Jurkat, Clone E6-1 (cell line): ENCODE measurements around the gene IFT20.
"Not testable (repeated sequence)": the region's sequence is repeated elsewhere in the genome, so short reads cannot be mapped to it uniquely, and the experiment has no call there.

Experiments
- DNase-seq: peaks from one replicate; pipeline ENCODE4 v3.0.0-alpha.2; 2011; ENCODE audit warnings: low read depth, low spot score
- H3K4me3 ChIP-seq: 2 replicates; pipeline ENCODE4 v1.5.1; 2011; ENCODE audit warnings: mild to moderate bottlenecking, low read length, control low read depth, moderate library complexity

IFT20 gene

DNA sequence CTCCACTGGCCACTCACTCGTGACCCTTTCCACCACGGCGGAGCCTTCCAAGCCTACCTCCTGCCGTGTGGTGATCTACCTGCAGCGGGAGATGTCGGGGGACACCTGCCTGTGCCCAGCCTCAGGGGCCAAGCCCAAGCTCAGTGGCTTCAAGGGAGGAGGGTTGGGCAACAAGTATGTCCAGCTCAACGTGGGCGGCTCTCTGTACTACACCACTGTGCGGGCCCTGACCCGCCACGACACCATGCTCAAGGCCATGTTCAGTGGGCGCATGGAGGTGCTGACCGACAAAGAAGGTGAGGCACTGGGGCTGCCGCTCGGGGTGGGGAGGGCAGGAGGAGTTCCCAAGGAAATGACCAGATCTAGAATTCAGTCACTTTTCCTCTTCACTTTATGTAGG, 4.2 kb upstream of the IFT20 start:
- H3K4me3 ChIP-seq, result no peak overlapping the region
- DNase-seq, result no peak

DNA sequence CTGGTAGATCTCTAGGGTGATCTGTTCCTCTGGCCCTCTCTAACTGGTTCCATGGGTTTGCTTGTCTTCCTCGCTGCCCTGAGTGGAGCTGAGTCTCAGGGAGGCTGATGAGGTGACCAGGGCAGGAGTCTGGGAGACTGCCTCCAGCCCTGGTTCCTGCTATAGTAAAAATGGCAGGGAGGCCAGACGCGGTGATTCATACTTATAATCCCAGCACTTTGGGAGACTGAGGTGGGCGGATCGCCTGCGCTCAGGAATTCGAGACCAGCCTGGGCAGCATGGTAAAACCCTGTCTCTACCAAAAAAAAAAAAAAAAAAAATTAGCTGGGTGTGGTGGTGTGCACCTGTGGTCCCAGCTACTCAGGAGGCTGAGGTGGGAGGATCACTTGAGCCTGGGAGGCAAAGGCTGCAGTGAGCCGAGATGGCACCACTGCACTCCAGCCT, 3.5 kb upstream of the IFT20 start:
- DNase-seq, H3K4me3 ChIP-seq: not testable (repeated sequence)

DNA sequence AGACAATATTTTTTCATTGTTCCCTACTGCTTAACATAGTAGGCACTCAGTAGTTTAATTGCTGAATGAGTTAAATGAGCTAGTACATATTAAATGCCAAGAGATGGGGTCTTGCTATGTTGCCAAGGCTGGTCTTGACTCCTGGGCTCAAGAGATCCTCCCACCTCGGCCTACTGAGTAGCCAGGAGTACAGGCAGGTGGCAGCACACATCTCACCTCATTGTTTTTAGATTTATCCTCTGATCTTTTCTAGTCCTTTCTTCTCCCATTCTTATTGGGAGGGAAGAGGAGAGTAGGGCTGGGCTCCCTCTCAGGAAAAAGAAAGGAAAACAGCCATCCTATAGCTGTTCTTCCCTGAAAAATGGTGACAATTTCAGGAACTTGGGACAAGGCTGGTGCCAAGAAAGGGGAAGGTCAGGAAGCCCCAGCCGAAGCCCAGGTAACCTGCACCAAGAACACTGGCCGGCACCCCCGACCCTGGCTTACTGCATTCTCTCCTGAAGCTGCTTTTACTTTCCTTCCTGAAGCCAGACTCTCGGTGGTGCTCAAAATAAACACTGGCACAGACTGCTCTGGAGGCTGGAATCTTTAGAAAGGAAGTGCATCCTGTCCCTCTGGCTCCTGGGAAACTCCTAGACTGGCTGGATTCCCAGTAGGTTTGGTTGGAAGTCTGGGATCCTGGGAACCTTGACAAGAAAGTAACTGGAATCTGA, 2.9 kb upstream of the IFT20 start:
- no peak overlapping the region for H3K4me3 ChIP-seq
- no peak for DNase-seq

DNA sequence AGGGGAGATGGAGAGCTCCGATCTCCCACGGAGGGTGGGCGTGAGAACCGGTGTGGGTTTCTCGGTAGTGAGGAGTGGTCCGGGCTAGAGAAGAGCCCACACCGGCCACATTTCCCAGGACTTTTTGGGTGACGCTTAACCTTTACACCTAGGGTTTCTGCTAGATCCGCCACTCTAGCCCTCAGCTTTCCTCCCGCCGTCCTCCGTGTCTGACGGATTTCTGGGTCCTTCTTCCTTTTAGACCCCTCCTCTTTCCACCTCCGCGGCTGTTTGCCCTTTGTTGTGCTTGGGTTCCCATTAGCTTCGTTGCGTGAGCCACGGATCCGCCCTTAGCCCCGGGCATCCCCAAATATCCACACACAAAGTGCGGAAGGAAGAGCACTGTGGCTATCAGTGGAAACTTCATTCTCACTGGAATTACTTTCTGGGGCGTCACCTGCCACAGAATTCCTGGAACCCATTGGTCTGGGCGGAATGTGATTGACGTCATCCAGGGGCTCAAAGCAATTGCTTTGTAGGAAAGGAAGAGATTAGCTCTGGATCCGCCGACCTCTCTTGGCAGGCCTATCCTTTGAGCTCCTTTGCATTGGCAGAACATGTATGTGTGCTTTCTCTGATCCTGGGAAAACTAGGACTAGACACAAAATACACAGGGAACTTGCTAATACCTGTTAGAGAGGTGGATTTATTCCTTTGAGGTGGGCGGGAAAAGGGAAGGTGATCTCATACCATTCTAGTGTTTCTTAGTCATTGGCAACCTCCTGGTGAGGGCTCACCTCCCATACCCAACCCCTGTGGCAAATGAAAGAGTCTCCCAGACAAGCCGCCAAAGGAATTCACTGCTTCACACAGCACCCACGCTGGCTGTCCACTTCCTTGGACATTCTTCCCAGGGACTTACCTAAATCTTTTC, 943 bp upstream of the IFT20 start:
- peak overlapping the region; percentile 94 for H3K4me3 ChIP-seq
- DNase-seq, result no peak

DNA sequence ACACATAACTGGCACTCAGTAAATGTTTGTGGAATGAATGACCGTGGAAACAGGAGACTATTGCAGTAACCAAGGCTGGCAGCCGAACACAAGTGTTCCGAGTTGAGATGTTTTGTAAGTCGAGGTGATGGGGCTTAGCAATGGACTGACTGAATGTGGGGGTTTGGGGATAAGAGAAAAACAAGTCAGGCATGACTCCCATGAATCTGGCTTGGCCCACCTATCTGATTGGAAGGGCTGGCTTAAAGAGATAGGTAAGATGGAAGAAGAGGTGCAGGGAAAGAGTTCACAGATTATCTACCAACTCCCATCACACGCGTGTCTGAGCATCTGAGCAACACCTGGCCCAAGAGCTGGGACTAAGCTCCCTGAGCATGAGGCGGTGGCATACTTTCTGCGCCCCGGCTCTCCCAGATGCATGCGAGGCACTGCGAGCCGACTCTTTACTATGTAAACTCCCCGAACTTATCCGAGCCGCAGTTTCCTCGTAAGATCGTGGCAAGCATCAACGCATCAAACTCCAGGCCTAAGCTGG, 539 bp downstream of the IFT20 start:
- DNase-seq, result no peak
- H3K4me3 ChIP-seq, result peak overlapping the region; percentile 94

DNA sequence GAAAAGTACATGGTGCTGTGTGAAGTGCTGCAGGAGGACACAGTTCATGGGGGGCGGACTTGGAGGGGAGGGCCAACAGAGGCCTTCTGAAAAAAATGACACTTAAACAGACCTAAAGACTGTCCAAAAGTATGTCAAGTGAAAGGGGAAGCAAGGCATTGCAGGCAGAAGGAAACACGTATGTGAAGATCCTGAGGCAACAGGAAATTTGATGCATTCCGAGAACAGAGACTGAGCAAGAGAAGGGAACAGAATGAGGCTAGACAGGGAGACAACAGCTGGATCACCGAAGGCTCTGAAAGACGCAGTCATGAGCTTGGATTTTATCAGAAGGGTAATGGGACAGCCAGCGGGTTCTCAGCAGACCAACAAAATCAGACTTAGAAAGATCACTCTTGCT, 1.1 kb downstream of the IFT20 start:
- peak overlapping the region; percentile 94 for H3K4me3 ChIP-seq
- DNase-seq, result no peak

DNA sequence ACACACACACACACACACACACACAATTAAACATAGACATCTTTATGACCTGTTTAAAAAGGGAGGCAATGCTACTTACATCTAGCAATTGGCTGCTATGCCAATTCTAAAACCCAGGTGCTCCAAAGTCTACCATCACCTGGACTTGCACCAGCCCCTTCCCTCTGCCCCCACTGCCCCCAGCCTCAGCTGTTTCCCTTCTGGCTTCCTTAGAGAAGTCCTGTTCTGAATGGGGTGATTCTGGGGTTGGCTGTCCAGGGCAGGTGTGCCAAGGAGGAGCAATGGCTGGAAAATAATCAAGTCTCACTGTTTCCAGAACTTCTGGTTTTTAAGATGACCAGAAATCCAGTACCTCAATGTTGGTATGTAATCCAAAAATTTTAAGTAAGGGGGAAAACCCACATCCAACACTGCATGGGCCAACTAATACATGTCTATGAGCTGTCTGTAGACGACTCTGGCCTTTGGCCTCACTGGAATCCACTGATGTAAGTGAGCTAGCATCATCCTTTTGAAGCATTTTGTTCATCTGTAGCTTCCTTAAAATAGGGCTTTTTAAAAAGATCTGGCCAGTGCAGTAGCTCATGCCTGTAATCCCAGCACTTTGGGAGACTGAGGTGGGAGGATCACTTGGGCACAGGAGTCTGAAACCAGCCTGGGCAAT, 2.1 kb downstream of the IFT20 start:
- no peak for DNase-seq
- H3K4me3 ChIP-seq, result no peak overlapping the region

DNA sequence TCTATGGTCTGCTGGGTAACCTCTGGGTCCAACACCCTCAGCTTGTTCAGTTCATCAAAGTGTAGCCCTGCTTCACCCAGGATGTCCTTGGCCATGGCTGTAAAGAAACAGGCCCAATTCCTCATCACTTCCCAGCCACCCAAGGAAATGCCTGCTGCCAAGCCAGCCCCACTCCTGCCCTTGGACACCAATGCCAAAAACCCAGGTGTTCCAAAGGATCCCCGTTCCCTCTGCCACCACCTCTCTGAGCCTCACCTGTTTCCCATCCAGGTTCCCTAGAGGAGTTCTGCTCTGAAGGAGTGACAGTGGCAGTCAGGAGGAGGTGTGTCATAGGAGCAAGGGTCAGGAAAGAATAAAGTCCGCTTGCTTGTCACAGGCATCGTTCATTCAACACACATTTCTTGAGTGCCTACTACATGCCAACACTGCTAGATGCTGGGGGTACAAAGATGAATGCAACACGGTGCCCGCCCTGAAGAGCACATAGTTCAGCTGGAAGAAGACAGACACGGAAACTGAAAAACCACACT, 3.3 kb downstream of the IFT20 start:
- no peak for DNase-seq
- H3K4me3 ChIP-seq, result no peak overlapping the region

DNA sequence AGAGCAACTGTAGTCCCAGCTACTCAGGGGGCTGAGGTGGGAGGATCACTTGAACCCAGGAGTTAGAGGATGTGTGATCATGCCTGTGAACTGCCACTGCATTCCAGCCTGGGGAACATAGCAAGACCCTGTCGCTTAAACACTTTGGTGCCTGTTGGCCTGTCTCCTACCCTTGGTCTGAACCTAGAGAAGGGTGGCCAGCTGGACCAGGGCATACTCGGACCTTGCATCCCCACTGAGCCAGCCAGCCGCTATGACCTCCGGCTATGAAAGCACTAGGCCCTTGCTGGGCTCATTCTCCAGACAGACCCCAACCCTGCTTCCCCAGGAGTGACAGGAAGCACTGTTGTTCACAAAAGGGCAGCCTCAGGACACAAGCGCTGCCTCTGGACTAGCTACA, 4.6 kb downstream of the IFT20 start:
- H3K4me3 ChIP-seq, result no peak overlapping the region
- DNase-seq, result no peak

DNA sequence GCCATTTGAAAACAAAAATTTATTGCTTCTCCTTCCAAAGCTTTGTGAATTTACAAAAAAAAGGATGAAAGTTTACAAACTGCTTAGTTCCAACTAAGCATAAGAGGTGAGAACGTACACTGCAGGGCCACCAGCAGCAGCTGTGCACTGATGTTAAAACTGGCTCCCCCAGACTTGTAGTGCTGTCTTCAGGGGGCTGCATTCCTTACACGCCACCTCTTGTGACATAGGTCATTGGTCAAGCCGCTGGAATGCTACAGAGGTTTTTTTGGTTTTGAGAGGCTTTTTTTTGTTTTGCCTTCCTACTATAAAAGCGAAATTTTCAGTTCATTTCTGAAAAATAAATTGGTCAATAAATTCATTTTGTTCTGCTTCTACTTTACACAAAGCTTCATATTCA, 6.9 kb downstream of the IFT20 start:
- DNase-seq, result no peak
- no peak overlapping the region for H3K4me3 ChIP-seq

DNA sequence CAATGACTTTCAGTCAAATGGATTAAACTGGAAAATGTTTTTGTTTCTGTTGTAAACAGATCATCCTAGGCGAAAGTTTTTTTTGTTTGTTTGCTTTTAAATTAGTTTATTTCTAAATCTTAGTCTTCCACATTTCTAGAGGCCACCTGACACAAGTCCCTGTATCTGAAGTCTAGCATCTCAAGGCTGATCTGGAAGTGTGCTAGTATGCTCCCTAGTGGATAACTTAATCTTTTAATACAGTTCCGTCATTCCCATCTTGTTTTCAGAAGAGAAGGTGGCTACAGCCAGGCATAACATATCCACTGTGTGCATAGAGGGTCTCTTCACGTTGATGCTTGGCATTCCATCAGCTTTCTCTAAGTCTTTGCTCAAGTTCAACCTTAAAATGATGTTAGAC, 7.6 kb downstream of the IFT20 start:
- no peak for DNase-seq
- no peak overlapping the region for H3K4me3 ChIP-seq

DNA sequence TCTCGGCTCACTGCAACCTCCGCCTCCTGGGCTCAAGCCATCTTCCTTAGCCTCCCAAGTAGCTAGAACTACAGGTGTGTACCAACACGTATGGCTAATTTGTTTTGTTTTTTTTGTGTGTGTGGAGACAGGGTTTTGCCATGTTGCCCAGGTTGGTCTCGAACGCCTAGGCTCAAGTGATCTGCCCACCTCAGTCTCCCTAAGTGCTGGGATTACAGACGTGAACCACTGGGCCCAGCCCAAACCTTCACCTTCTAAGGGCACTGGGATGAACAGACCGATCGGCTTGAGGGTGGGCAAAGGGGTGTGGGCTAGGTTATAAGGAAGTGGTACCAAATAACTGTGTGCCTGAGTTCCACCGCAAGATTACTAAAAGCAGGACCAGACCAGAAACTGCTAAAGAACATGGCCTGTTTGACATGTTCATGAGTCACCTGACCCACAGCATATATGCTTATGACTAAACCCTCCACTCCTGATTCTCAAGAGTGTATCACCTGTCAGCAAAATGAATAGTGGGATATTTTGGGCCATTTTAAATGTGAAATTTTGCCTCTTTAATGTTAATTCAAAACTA, 8.2 kb downstream of the IFT20 start:
- DNase-seq, result no peak

DNA sequence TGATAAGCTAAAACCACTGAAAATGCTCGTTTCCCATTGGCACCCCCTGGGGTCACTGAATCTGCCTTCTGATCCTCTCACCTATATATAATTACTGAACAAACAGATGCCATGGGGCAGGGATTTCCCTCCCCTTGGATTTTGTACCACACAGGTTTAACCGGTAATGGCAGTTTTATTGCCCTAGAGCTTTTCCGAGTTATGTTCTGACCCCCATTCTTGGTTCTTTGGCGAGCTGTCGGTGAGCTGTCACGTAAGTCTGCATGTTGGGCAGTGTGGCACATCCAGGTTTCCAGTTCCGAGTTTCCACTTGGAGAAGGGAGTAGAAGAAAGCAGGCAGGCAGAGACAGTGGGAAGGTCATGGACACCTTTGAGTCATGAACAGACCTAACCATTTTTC, 9.2 kb downstream of the IFT20 start:
- H3K4me3 ChIP-seq, result no peak overlapping the region
- DNase-seq, result no peak

More for the DNA sequence above, 8.2 kb downstream of the IFT20 start:
- H3K4me3 ChIP-seq, result no peak overlapping the region

DNA sequence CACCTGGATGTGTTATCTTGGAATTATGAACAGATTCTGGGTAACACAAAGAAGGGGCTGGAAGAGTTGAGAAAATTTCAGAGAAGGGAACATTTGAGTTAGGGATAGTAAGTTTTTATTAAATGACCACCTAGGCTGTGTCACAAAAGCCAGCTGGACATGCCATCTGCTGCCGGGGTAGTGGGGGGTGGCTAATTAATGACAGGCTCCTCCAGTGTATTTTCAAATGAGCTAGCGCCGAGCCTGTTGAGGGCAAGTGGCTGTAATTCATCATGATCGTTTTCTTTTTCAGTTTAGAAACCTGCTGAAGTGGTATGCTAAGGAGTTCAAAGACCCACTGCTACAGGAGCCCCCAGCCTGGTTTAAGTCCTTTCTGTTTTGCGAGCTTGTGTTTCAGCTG, 10.1 kb downstream of the IFT20 start:
- H3K4me3 ChIP-seq, result no peak overlapping the region
- DNase-seq, result no peak

DNA sequence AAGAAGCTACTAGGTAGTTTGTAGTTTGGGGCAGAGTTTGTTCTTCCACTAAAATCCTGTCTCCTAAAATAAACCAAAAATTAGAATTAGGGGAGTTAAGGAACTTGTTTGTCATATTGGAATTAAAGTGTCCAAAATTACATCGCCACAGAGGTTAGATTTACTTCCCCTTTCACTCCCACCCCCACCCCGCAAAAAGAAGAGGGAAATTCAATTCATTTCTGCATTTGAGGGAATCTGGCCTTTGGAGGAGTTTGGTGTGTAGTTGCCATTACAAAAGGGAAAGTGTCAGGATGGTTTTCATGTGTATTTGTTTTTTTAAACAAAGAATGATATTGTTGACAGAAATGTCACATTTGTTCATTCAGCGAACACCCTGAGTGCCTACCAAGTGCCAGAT, 10.5 kb downstream of the IFT20 start:
- no peak overlapping the region for H3K4me3 ChIP-seq
- no peak for DNase-seq

DNA sequence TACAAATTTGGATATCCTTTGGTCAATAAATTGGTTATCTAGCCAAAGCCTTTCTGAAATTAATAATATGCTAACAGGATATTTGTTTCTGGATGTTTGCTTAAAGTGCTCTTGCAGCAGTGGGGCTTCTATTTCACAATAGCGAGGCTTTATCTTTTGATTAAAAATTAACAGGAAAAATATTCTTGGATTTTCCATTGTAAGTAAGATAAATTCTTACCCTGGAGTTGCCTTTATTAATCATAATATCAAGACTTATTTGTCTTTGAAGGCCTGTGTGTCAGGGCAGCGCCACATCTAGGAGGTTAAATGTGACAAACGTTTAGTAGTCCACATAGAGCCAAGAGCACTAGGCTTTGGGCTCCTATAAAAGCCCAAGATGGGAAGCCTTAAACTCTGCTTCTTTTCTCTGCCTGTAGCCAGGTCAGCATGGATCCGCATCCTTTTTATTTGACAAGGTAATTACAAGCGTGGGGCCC, 11.0 kb downstream of the IFT20 start:
- no peak for DNase-seq
- H3K4me3 ChIP-seq, result no peak overlapping the region

DNA sequence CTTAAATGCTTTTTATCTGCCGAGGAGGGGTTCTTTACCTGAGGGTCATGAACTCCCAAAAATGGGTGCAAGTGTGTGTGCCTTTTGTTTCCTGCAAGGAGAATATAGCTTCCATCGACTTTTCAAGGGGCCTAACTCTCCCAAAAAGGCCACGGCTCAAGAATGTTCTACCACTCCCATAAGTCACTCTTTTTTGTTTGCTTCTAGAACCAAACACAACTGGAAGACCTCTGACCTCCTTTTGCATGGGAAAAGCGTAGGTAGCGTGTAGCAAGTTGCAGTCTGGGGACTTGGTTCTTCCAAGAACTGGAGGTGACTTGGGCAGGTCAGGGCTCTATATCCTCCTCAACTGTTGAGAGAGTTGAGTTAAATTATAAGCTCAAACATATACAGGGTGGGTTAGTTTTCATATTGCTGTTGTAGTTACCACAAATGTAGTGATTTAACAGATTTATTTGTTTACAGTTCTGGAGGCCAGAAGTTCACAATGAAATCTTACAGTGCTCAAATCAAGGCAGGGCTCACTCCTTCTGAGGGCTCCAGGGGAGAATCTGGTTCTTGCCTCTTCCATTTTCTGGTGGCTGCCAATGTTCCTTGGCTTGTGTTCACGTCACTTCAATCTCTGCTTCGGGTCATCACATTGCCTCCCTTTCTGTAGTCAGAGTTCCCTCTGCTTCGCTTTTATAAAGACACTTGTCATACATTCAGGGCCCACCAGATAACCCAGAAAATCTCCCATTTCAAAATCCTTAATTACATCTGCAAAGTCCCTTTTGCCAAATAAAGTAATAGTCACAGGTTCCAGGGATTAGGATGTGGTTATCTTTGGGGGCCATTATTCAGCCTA, 14.8 kb downstream of the IFT20 start:
- peak overlapping the region; percentile 95 for H3K4me3 ChIP-seq
- DNase-seq, result no peak

DNA sequence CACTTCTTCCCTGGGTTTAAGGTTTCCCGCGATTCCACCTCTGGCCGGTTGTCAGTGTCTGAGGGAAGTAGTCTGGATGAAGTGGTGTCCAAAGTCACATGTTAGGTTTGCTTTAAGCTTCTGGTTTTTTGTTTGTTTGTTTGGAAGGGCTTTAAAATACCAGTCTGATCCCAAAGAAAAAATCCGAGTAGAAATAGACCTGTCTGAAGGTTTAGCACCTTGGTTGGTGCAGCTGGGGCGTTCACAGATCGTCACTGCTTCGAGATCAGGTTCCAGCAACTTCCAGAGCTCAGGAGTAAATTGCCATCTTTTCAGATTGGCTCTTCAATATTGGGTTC, 15.7 kb downstream of the IFT20 start:
- no peak for DNase-seq
- H3K4me3 ChIP-seq, result peak overlapping the region; percentile 95
